GM12878 (cell line): ENCODE measurements around the gene ERCC2.

ENCODE experiments used
- BRCA1 ChIP-seq: IDR thresholded peaks from 2 replicates; pipeline ENCODE4 v1.6.1; 2011; ENCODE audit warnings: low read depth, low read length, improper control_type of control experiment
- CTCF ChIP-seq, 3 experiments: IDR thresholded peaks in 2 of 3; conservative IDR thresholded peaks in 1 of 3; 2 replicates each; pipeline ENCODE4 v1.5.1; 2011; ENCODE audit warnings: low read depth in 3 of 3, low read length in 3 of 3, mild to moderate bottlenecking in 3 of 3, control low read depth in 2 of 3, moderate library complexity in 2 of 3, inconsistent platforms in 1 of 3, mixed read lengths in 1 of 3; ENCODE audit not compliant: control insufficient read depth in 2 of 3, insufficient read depth in 1 of 3; ENCODE audit errors: extremely low read depth in 1 of 3
- FOS ChIP-seq: IDR thresholded peaks from 3 replicates; pipeline ENCODE4 v1.6.1; 2011; ENCODE audit warnings: borderline replicate concordance; ENCODE audit not compliant: insufficient read length; ENCODE audit errors: extremely low read depth
- HDAC2 ChIP-seq: fragments of 200-600 bp; sonication (generic); IDR thresholded peaks from 2 replicates; pipeline ENCODE4 v1.6.1; 2017
- MTA3 ChIP-seq: IDR thresholded peaks from 2 replicates; pipeline ENCODE4 v1.6.1; 2012; ENCODE audit warnings: low read length, inconsistent platforms, borderline replicate concordance
- MYC ChIP-seq: IDR thresholded peaks from 2 replicates; pipeline ENCODE4 v1.6.1; 2011; ENCODE audit warnings: mild to moderate bottlenecking, low read length, moderate library complexity, inconsistent platforms; ENCODE audit not compliant: insufficient read depth, insufficient replicate concordance, insufficient read length, severe bottlenecking
- RAD21 ChIP-seq: IDR thresholded peaks from 2 replicates; pipeline ENCODE4 v1.6.1; 2011; ENCODE audit warnings: mild to moderate bottlenecking, low read depth, low read length, moderate library complexity; ENCODE audit not compliant: insufficient read depth
- SP1 ChIP-seq: IDR thresholded peaks from one replicate; pipeline ENCODE4 v1.6.1; 2011; ENCODE audit warnings: low read depth, low read length
- TBL1XR1 ChIP-seq: IDR thresholded peaks from 2 replicates; pipeline ENCODE4 v1.6.1; 2012; ENCODE audit warnings: low read depth, low read length, improper control_type of control experiment
- TCF7 ChIP-seq: IDR thresholded peaks from 2 replicates; pipeline ENCODE4 v1.6.1; 2014; ENCODE audit warnings: antibody characterized with exemption, borderline replicate concordance
- TF ChIP-seq, protein P1 (sequence below): fragments of 450-650 bp; IDR thresholded peaks from 2 replicates; pipeline ENCODE4 v1.6.1; 2016; ENCODE audit warnings: mild to moderate bottlenecking
- TF ChIP-seq, protein P2 (sequence below): fragments of 450-650 bp; IDR thresholded peaks from 2 replicates; pipeline ENCODE4 v1.6.1; 2014; ENCODE audit warnings: mild to moderate bottlenecking

DNA sequence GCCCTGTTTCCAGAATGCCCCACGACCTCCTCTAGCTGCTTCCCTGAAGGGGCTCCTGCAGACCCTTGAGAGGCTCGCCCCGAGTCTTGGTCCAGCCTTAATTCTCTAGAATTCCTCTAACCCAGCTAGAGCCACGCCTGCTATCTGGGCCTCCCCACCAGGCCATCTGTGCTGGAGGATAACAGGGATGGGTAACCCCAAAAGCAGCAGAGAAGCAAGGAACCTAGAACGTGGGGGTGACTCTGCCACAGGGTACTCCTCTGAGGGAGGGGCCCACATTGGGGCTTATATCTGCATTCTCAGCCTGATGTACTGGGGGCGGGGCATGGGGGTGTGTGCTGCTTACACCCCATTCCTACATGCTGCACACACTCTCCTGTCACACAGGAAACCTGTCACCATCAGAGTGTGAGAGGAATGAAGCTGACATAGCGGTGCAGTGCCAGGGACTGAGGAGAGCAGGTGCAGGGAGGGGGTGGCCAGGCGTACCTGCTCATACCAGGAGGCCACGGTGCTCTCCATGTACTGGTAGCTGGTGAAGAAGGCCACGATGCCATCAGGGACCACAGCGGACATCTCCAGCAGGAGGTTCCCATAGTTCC is 16.0 kb downstream of the ERCC2 start:
- TF ChIP-seq RAD21 (no peak), TBL1XR1 (no peak), CTCF (IDR thresholded peaks at IDR 0.05 in 2 of 3, conservative IDR thresholded peaks at IDR 0.05 in 1 of 3; ENCODE audit: control insufficient read depth in 2 of 3, extremely low read depth in 1 of 3, insufficient read depth in 1 of 3, low read depth in 3 of 3, low read length in 3 of 3) (no peak), SP1 (no peak), FOS (no peak), TCF7 (no peak), BRCA1 (no peak), HDAC2 (no peak), MYC (no peak), MTA3 (no peak)
- TF ChIP-seq, protein P1, sequence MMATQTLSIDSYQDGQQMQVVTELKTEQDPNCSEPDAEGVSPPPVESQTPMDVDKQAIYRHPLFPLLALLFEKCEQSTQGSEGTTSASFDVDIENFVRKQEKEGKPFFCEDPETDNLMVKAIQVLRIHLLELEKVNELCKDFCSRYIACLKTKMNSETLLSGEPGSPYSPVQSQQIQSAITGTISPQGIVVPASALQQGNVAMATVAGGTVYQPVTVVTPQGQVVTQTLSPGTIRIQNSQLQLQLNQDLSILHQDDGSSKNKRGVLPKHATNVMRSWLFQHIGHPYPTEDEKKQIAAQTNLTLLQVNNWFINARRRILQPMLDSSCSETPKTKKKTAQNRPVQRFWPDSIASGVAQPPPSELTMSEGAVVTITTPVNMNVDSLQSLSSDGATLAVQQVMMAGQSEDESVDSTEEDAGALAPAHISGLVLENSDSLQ: no peak
- TF ChIP-seq, protein P2, sequence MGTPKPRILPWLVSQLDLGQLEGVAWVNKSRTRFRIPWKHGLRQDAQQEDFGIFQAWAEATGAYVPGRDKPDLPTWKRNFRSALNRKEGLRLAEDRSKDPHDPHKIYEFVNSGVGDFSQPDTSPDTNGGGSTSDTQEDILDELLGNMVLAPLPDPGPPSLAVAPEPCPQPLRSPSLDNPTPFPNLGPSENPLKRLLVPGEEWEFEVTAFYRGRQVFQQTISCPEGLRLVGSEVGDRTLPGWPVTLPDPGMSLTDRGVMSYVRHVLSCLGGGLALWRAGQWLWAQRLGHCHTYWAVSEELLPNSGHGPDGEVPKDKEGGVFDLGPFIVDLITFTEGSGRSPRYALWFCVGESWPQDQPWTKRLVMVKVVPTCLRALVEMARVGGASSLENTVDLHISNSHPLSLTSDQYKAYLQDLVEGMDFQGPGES: no peak
